ENCODE measurements around the gene ZNHIT1.

DNA sequence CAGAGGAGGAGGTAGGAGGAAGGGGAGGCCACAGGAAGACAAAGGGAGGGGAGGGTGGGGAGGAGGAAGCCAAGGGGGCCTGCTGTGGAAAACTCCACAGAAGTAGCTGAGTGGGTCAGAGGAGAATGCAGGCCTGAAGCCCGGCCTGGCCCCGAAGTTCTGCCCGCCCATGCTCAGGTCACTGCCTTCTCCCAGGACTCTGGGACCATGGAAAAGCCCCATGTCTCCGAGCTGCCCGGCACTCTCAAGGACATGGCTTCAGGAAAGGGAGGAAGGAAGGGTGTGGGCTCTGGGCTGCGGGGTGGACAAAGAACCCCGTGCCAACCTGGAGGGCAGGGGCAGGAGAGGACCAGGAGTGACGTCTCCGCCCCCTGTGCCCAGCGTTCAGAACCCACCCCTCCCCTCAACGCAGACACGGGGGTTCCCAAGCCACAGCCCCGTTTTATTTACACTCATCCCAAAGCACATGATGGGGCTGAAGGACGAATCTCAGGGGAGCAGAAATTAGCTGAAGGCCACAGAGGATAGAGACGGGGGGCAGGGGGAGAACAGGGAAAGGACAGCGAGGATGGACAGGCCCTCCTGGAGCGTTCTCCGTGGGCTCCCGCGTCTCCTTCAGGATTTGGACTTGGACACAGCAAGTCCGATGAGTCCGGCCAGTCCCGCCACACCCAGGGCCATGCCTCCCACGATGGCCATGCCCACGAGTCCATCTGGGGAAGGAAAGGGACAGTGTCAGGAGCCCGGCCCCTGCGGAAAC lies 21.4 kb downstream of the ZNHIT1 start:
- no peak for TF ChIP-seq POLR2A (IDR thresholded peaks at IDR 0.05; ENCODE audit: low read depth, low read length)
- TF ChIP-seq POLR2AphosphoS5 (IDR thresholded peaks at IDR 0.05; ENCODE audit: low read depth, low read length) = no peak
- no peak for TF ChIP-seq TAF1 (IDR thresholded peaks at IDR 0.05; ENCODE audit: low read depth, low read length)
- TF ChIP-seq POU2F2 (IDR thresholded peaks at IDR 0.05; ENCODE audit: low read depth, low read length) = no peak
- TF ChIP-seq SPI1 (IDR thresholded peaks at IDR 0.05; ENCODE audit: low read depth, low read length) = no peak
- no peak for TF ChIP-seq PAX5 (IDR thresholded peaks at IDR 0.05; ENCODE audit: insufficient read depth, low read length, severe bottlenecking)

Data from GM12891 (cell line).